Measurements from ENCODE around the gene TMEM205.
A peak's percentile ranks its signal among the peaks of the same experiment; 100 is the strongest.
"Not testable (repeated sequence)": the region's sequence is repeated elsewhere in the genome, so short reads cannot be mapped to it uniquely, and the experiment has no call there.

The TMEM205 gene

DNA sequence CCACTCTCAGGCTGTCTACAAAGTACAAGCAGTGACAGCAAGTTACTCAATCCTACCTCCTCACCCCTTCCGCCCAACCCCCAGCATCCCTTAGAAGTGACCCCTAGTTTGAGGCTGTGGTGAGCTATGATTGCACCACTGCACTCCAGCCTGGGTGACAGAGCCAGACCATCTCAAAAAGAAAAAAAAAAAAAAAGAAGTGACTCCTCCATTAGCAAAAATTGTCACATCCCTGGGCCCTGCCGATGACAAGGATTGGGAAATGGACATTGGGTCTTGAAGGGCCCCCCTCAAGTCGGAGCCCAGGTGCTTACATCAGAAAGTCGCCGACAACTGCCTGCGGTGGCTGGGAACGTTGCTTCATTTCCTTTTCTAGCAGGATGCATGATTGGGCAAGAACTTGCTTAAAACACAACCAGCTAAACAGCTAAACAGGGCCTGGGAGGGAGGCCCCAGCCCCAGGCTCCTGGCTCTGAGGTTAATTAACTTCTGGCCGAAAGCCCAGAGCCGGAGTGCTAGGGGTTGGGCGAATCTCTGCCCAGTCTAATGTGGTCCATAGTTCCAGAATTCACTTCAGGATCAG lies 21.9 kb downstream of the TMEM205 start:
- Histone ChIP-seq H3K4me3 (ENCODE audit: control insufficient read depth in 1 of 7, extremely low read depth in 1 of 7, insufficient read depth in 4 of 7, low read depth in 2 of 7, low read length in 6 of 7) (peak overlapping the region in 4 of 7 experiments; percentile 36 to 54 (median 48)), H3K4me1 (ENCODE audit: control extremely low read depth in 1 of 4, control insufficient read depth in 4 of 4, insufficient read depth in 4 of 4, low read length in 3 of 4) (peaks cover 26 to 73% (median 70%) of the 10 kb centered on the region in 4 experiments), H3K27me3 (replicated peaks in 2 of 5; ENCODE audit: control insufficient read depth in 4 of 5, insufficient read depth in 5 of 5, low read length in 4 of 5) (no peaks in the 10 kb centered on the region), H3K36me3 (ENCODE audit: control insufficient read depth in 4 of 4, insufficient read depth in 4 of 4, low read length in 3 of 4) (peaks cover 3 to 36% (median 8%) of the 10 kb centered on the region in 4 experiments), H3K9me3 (ENCODE audit: control extremely low read depth in 1 of 5, control insufficient read depth in 4 of 5, insufficient read depth in 2 of 5, low read depth in 1 of 5, low read length in 4 of 5) (no peaks in the 10 kb centered on the region), H3K27ac (ENCODE audit: insufficient read depth in 1 of 2, low read depth in 1 of 2, low read length in 2 of 2, poor library complexity in 1 of 2, severe bottlenecking in 2 of 2) (peak overlapping the region; percentile 87 to 94)
- WGBS (ENCODE audit: insufficient coverage) = 0% methylated on average over 9 of the region's 10 CpGs
- CTCF ChIA-PET = interaction anchor here (0.9 to 2.8 kb wide), 7 partner anchors 9 to 59 kb away, joined by 3 to 18 read pairs (median 4); no protein-coding TSS in a partner anchor
- POLR2A ChIA-PET = interaction anchor here (0.8 to 3.0 kb wide), 3 partner anchors 13 to 28 kb away, joined by 3 to 15 read pairs (median 5); partner anchors contain the start of genes RAB3D and TSPAN16
- DNase-seq = peak; percentile 95 to 98 (median 98)

DNA sequence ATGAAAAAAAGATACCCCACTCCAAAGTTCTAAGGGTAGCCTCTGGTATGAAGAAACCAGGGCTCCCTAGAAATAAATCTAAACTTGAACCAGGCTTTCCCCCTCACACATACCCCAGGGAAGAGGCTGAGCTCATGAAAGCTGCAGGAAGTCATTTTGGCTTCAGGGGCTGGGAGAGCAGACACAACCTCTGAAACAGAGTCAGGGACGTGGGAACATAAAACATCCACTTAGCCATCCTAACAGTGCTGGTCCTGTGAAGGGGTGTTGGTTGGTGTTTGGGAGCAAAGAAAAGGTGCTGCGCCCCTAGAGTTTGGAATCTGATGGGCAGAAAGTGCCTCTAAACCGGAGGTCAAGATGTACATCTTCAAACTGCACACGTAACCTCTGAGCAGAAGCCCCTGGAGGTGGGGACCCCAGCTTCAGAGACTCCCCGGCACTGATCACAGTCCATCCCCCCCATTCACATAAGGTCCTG lies 22.4 kb downstream of the TMEM205 start:
- H3K27me3 ChIP-seq (replicated peaks in 2 of 5; ENCODE audit: control insufficient read depth in 4 of 5, insufficient read depth in 5 of 5, low read length in 4 of 5) = no peaks in the 10 kb centered on the region
- peaks cover 26 to 77% (median 75%) of the 10 kb centered on the region in 4 experiments for H3K4me1 ChIP-seq (ENCODE audit: control extremely low read depth in 1 of 4, control insufficient read depth in 4 of 4, insufficient read depth in 4 of 4, low read length in 3 of 4)
- H3K27ac ChIP-seq (ENCODE audit: insufficient read depth in 1 of 2, low read depth in 1 of 2, low read length in 2 of 2, poor library complexity in 1 of 2, severe bottlenecking in 2 of 2) = peak overlapping the region; percentile 87 to 94
- CTCF ChIA-PET = interaction anchor here (1.1 to 2.8 kb wide), 7 partner anchors 11 to 59 kb away, joined by 3 to 18 read pairs (median 4); no protein-coding TSS in a partner anchor
- POLR2A ChIA-PET = interaction anchor here (1.0 to 3.0 kb wide), 2 partner anchors 16 to 51 kb away, joined by 3 to 15 read pairs; partner anchors contain the start of genes RAB3D and SWSAP1
- 59% methylated on average over 3 of the region's 5 CpGs for WGBS (ENCODE audit: insufficient coverage)
- H3K36me3 ChIP-seq (ENCODE audit: control insufficient read depth in 4 of 4, insufficient read depth in 4 of 4, low read length in 3 of 4) = peaks cover 3 to 32% (median 8%) of the 10 kb centered on the region in 4 experiments
- DNase-seq = peak in 1 of 3 donors; percentile 27
- no peaks in the 10 kb centered on the region for H3K9me3 ChIP-seq (ENCODE audit: control extremely low read depth in 1 of 5, control insufficient read depth in 4 of 5, insufficient read depth in 2 of 5, low read depth in 1 of 5, low read length in 4 of 5)
- H3K4me3 ChIP-seq (ENCODE audit: control insufficient read depth in 1 of 7, extremely low read depth in 1 of 7, insufficient read depth in 4 of 7, low read depth in 2 of 7, low read length in 6 of 7) = peak overlapping the region in 5 of 7 experiments; percentile 10 to 54 (median 47)

DNA sequence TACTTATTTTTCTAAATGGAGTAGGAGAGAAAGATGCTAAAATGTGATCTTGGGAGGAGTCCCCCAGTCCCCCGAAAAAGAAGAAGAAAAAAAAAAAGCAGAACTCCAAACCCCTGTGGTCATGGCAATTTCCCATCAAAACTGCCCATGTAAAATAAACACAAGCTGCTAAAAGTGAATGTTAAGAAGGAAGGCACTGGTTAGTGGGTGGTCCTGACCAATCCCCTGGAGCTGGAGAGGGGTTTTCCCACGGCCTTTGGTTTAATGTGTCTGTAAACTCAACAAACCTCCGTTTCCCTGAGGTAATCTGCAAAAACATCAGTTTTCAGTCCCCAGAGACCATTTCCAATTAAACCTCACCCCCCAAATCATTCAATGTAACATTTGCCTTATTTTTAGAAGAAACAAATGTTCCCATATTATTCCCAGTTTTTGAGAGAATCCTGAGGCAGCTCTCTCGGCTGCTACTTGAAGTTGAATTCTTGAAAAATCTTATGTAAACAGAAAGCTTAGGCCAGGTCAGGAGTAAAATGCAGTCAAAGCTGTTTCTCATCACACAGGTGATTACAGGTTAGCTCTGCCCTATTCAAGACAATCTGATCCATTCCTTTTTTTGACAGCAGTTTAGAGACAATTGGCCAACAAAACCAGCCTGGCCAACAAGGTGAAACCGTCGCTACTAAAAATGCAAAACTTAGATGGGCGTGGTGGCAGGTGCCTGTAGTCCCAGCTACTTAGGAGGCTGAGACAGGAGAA lies 23.6 kb downstream of the TMEM205 start:
- H3K36me3 ChIP-seq (ENCODE audit: control insufficient read depth in 4 of 4, insufficient read depth in 4 of 4, low read length in 3 of 4) = peaks cover 3 to 22% (median 7%) of the 10 kb centered on the region in 4 experiments
- DNase-seq = peak; percentile 73 to 96 (median 96)
- H3K4me3 ChIP-seq (ENCODE audit: control insufficient read depth in 1 of 7, extremely low read depth in 1 of 7, insufficient read depth in 4 of 7, low read depth in 2 of 7, low read length in 6 of 7) = peak overlapping the region in 3 of 7 experiments; percentile 0 to 42 (median 42)
- POLR2A ChIA-PET = interaction anchor here (0.6 to 3.0 kb wide), 11 partner anchors 10 to 55 kb away, joined by 3 to 15 read pairs (median 4); partner anchors contain the start of genes CCDC159, RAB3D, SWSAP1 and TMEM205
- CTCF ChIA-PET = interaction anchor here (0.8 to 2.8 kb wide), 15 partner anchors 10 to 160 kb away, joined by 3 to 18 read pairs (median 5); partner anchors contain the start of genes CCDC159, SWSAP1 and TMEM205
- 53% methylated on average over 6 of the region's 7 CpGs for WGBS (ENCODE audit: insufficient coverage)
- H3K27ac ChIP-seq (ENCODE audit: insufficient read depth in 1 of 2, low read depth in 1 of 2, low read length in 2 of 2, poor library complexity in 1 of 2, severe bottlenecking in 2 of 2) = peak overlapping the region; percentile 87 to 94
- no peaks in the 10 kb centered on the region for H3K27me3 ChIP-seq (replicated peaks in 2 of 5; ENCODE audit: control insufficient read depth in 4 of 5, insufficient read depth in 5 of 5, low read length in 4 of 5)
- H3K9me3 ChIP-seq (ENCODE audit: control extremely low read depth in 1 of 5, control insufficient read depth in 4 of 5, insufficient read depth in 2 of 5, low read depth in 1 of 5, low read length in 4 of 5) = no peaks in the 10 kb centered on the region
- H3K4me1 ChIP-seq (ENCODE audit: control extremely low read depth in 1 of 4, control insufficient read depth in 4 of 4, insufficient read depth in 4 of 4, low read length in 3 of 4) = peaks cover 26 to 86% (median 80%) of the 10 kb centered on the region in 4 experiments

DNA sequence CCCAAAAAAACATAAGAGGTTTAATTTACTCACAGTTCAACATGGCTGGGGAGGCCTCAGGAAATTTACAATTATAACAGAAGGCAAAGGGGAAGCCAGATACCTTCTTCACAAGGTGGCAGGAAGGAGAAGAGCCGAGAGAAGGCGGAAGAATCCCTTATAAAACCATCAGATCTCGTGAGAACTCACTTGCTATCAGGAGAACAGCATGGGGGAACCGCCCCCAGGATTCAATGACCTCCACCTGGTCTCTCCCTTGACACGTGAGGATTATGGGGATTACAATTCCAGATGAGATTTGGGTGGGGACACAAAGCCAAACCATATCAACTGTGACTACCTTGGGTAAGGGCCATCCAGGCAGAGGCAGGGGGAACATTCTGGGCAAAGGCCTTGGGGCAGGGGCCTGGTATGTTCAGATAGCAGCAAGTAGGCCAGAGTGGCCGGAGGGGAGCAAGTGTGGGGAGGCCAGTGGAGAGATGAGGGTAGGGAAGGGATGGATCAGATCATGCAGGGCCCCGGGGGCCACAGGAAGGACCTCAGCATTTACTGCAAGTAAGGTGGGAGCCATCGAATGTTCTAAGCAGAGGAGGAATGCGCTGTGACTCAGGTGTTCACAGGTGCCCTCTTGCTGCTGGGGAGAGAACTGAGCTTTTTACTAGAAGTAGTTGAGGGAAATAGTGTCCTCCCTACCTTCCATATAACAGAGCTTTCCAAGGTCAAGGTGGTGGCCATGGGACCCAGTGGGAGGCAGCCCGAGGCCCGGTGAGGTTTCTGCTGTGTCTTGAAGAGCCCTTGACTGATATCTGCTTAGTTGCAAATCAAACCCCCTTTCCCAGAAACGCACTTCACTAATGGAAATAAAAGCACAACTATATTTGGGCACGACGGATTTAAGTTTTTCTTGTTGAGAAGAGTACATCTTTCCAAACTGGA lies 24.6 kb downstream of the TMEM205 start:
- Histone ChIP-seq H3K36me3 (ENCODE audit: control insufficient read depth in 4 of 4, insufficient read depth in 4 of 4, low read length in 3 of 4) (peaks cover 3 to 12% (median 3%) of the 10 kb centered on the region in 4 experiments), H3K4me3 (ENCODE audit: control insufficient read depth in 1 of 7, extremely low read depth in 1 of 7, insufficient read depth in 4 of 7, low read depth in 2 of 7, low read length in 6 of 7) (peak overlapping the region in 3 of 7 experiments; percentile 16 to 42 (median 16)), H3K4me1 (ENCODE audit: control extremely low read depth in 1 of 4, control insufficient read depth in 4 of 4, insufficient read depth in 4 of 4, low read length in 3 of 4) (peaks cover 28 to 86% (median 82%) of the 10 kb centered on the region in 4 experiments), H3K9me3 (ENCODE audit: control extremely low read depth in 1 of 5, control insufficient read depth in 4 of 5, insufficient read depth in 2 of 5, low read depth in 1 of 5, low read length in 4 of 5) (no peaks in the 10 kb centered on the region), H3K27me3 (replicated peaks in 2 of 5; ENCODE audit: control insufficient read depth in 4 of 5, insufficient read depth in 5 of 5, low read length in 4 of 5) (no peaks in the 10 kb centered on the region), H3K27ac (ENCODE audit: insufficient read depth in 1 of 2, low read depth in 1 of 2, low read length in 2 of 2, poor library complexity in 1 of 2, severe bottlenecking in 2 of 2) (peak overlapping the region; percentile 87 to 94)
- ChIA-PET CTCF (interaction anchor here (1.1 to 2.8 kb wide), 9 partner anchors 10 to 53 kb away, joined by 3 to 12 read pairs (median 7); partner anchors contain the start of genes CCDC159, SWSAP1 and TMEM205), POLR2A (interaction anchor here (0.6 to 3.0 kb wide), 9 partner anchors 16 to 27 kb away, joined by 3 to 15 read pairs (median 5); partner anchors contain the start of genes CCDC159, RAB3D, TMEM205 and TSPAN16)
- peak in 2 of 3 donors; percentile 75 to 79 for DNase-seq
- WGBS (ENCODE audit: insufficient coverage) = 53% methylated on average over 10 of the region's 14 CpGs

DNA sequence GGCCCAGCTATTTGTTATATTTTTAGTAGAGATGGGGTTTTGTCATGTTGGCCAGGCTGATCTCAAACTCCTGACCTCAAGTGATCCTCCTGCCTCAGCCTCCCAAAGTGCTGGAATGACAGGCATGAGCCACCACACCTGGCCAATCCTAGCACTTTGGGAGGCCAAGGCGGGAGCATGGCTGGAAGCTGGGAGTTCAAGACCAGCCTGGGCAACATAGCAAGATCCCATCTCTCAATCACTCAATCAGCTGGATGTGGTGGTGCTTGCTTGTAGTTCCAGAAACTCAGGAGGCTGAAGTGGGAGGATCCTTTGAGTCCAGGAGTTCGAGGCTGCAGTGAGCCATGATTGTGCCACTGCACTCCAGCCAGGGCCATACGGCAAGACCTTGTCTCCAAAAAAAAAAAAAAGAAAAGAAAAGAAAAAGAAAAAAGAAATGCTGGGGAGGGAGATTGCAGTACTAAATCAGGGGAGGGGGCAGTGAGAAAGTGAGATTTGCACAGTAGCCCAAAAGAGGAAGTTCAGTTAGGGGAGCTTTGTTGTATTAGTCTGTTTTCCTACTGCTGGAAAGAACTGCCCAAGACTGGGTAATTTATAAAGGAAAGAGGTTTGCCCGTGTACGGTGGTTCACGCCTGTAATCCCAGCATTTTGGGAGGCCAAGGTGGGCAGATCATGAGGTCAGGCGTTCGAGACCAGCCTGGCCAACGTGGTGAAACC lies 25.6 kb downstream of the TMEM205 start:
- peaks cover 27 to 78% (median 74%) of the 10 kb centered on the region in 4 experiments for H3K4me1 ChIP-seq (ENCODE audit: control extremely low read depth in 1 of 4, control insufficient read depth in 4 of 4, insufficient read depth in 4 of 4, low read length in 3 of 4)
- not testable (repeated sequence) for H3K9me3 ChIP-seq (ENCODE audit: control extremely low read depth in 1 of 5, control insufficient read depth in 4 of 5, insufficient read depth in 2 of 5, low read depth in 1 of 5, low read length in 4 of 5); H3K36me3 ChIP-seq (ENCODE audit: control insufficient read depth in 4 of 4, insufficient read depth in 4 of 4, low read length in 3 of 4); H3K27me3 ChIP-seq (replicated peaks in 2 of 5; ENCODE audit: control insufficient read depth in 4 of 5, insufficient read depth in 5 of 5, low read length in 4 of 5)
- ChIA-PET CTCF (interaction anchor here (0.6 to 2.8 kb wide), 5 partner anchors 9 to 198 kb away, joined by 3 to 12 read pairs (median 3); no protein-coding TSS in a partner anchor), POLR2A (interaction anchor here (0.6 to 1.7 kb wide), 4 partner anchors 9 to 26 kb away, joined by 3 to 5 read pairs (median 3); partner anchors contain the start of genes CCDC159 and TMEM205)
- peak overlapping the region in 1 of 7 experiments; percentile 6 for H3K4me3 ChIP-seq (ENCODE audit: control insufficient read depth in 1 of 7, extremely low read depth in 1 of 7, insufficient read depth in 4 of 7, low read depth in 2 of 7, low read length in 6 of 7)
- H3K27ac ChIP-seq (ENCODE audit: insufficient read depth in 1 of 2, low read depth in 1 of 2, low read length in 2 of 2, poor library complexity in 1 of 2, severe bottlenecking in 2 of 2) = peak overlapping the region; percentile 33 to 94
- peak in 2 of 3 donors; percentile 74 to 84 for DNase-seq
- 16% methylated on average over 7 of the region's 9 CpGs for WGBS (ENCODE audit: insufficient coverage)

Data from common myeloid progenitor, CD34-positive (primary cell).